ENCODE measurements around the gene ANKH.

- no peak for TF ChIP-seq MED1 (CRISPR knock-in tag; IDR thresholded peaks at IDR 0.05)
- no peak for TF ChIP-seq USF2 (IDR thresholded peaks at IDR 0.05; ENCODE audit: low read depth, low read length)
- TF ChIP-seq USF2 (CRISPR knock-in tag; IDR thresholded peaks at IDR 0.05; ENCODE audit: borderline replicate concordance), result no peak
- TF ChIP-seq NCOR1 (IDR thresholded peaks at IDR 0.05; ENCODE audit: borderline replicate concordance, low read length), result no peak
These were observed 113.7 kb downstream of the ANKH start for GRCh38 chr5:14757850-14758249.
